ENCODE results near the gene NQO1. TPM values are rescaled to one million over a fixed set of nuclear protein-coding genes. Genes with fewer than 3 reads are reported as not detected.

NQO1 gene
- total and polyA plus RNA-seq, 2 of the 8 experiments (the other 6 are each of a cell fraction or from before 2014, with no cell fraction given), result 32.7 to 45.7 TPM

GRCh38 chr16:69744363-69745231 is 18.2 kb upstream of the NQO1 start:
- FAIRE-seq, result no peak
- Histone ChIP-seq H3K27ac (ENCODE audit: low read depth, low read length) (no peak overlapping the region), H3K4ac (replicated peaks; ENCODE audit: insufficient read length, low read depth, low read length) (no peak overlapping the region), H3K18ac (ENCODE audit: extremely low read depth, low read length) (no peak overlapping the region), H3K79me2 (ENCODE audit: control insufficient read depth in 1 of 2, insufficient read depth in 2 of 2, low read length in 2 of 2) (peaks cover 0 to 4% of the 10 kb centered on the region in 2 experiments; a peak in 1 of 4 replicates), H2BK20ac (ENCODE audit: low read length) (no peak overlapping the region), H4K5ac (ENCODE audit: insufficient read length, low read depth, low read length) (no peak overlapping the region), H2AFZ (ENCODE audit: low read length) (no peak overlapping the region), H2BK12ac (ENCODE audit: low read depth, low read length) (no peak overlapping the region), H3K4me2 (ENCODE audit: insufficient read depth in 1 of 2, low read depth in 2 of 2, low read length in 2 of 2) (no peak overlapping the region), H2BK120ac (replicated peaks; ENCODE audit: low read depth, low read length) (no peak overlapping the region), H3K23me2 (ENCODE audit: low read depth, low read length) (no peaks in the 10 kb centered on the region), H3K14ac (ENCODE audit: insufficient read length) (no peak overlapping the region), H3K4me3 (ENCODE audit: extremely low read depth in 1 of 4, insufficient read depth in 2 of 4, low read depth in 3 of 4, low read length in 4 of 4) (no peak overlapping the region), H3K23ac (ENCODE audit: insufficient read length) (no peak overlapping the region), H3K9me3 (ENCODE audit: insufficient read depth in 2 of 2, low read depth in 1 of 2, low read length in 1 of 2) (no peaks in the 10 kb centered on the region), H4K91ac (replicated peaks; ENCODE audit: insufficient read length, low read length) (no peak overlapping the region), H4K20me1 (replicated peaks in 1 of 2; ENCODE audit: control insufficient read depth in 1 of 2, insufficient read depth in 2 of 2, low read length in 2 of 2) (peaks cover 0 to 27% of the 10 kb centered on the region in 2 experiments), H3K36me3 (ENCODE audit: control insufficient read depth in 2 of 4, insufficient read depth in 4 of 4, low read length in 3 of 4) (peaks cover 60 to 88% (median 79%) of the 10 kb centered on the region in 4 experiments), H3K9ac (replicated peaks in 1 of 4; ENCODE audit: extremely low read depth in 1 of 4, low read depth in 3 of 4, low read length in 3 of 4) (no peak overlapping the region), H2AK5ac (ENCODE audit: low read depth, low read length) (no peak overlapping the region), H3K27me3 (replicated peaks in 1 of 4; ENCODE audit: control insufficient read depth in 3 of 4, extremely low read depth in 1 of 4, insufficient read depth in 3 of 4, low read length in 3 of 4) (no peaks in the 10 kb centered on the region), H4K8ac (ENCODE audit: extremely low read depth, insufficient read depth, low read length) (no peak overlapping the region), H2BK15ac (ENCODE audit: low read length) (no peak overlapping the region), H3K56ac (replicated peaks; ENCODE audit: insufficient read length, low read depth, low read length) (no peak overlapping the region), H3K79me1 (ENCODE audit: low read depth, low read length) (peaks cover 10% of the 10 kb centered on the region), H2BK5ac (ENCODE audit: low read depth, low read length) (no peak overlapping the region), H3K4me1 (replicated peaks in 1 of 4; ENCODE audit: control insufficient read depth in 3 of 4, insufficient read depth in 4 of 4, low read length in 3 of 4) (no peaks in the 10 kb centered on the region)
- WGBS, 2 experiments (ENCODE audit: extremely low coverage in 1 of 2, insufficient coverage in 1 of 2, insufficient read length in 1 of 2, insufficient replicate concordance in 2 of 2, low coverage in 1 of 2, low lambda C conversion rate in 2 of 2, missing lambda C conversion rate in 1 of 2), result 94% methylated on average over 35 of the region's 35 CpGs; no CpG with 5 or more reads in 1 of the 2 experiments
- ChIA-PET POLR2A (ENCODE audit: partially characterized antibody) (interaction anchor here (3.2 kb wide), 1 partner anchor 10 kb away, joined by 11 read pairs; the partner anchor contains the start of gene NOB1), CTCF (ENCODE audit: partially characterized antibody) (interaction anchor here (1.9 to 2.2 kb wide), 2 partner anchors 10 to 35 kb away, joined by 7 to 16 read pairs; partner anchors contain the start of gene NOB1)
- DNase-seq (ENCODE audit: low read depth in 1 of 2, low spot score in 2 of 2), result no peak
- TF ChIP-seq EZH2 (IDR thresholded peaks at IDR 0.05; ENCODE audit: low read depth, low read length, severe bottlenecking), result no peak
- TF ChIP-seq EGR1 (IDR thresholded peaks at IDR 0.05; ENCODE audit: borderline replicate concordance, low read depth, low read length), result no peak
- no peak for TF ChIP-seq JUND (IDR thresholded peaks at IDR 0.05; ENCODE audit: low read length)
- no peak for TF ChIP-seq NRF1 (IDR thresholded peaks at IDR 0.05; ENCODE audit: low read depth, low read length)
- no peak for TF ChIP-seq SP1 (IDR thresholded peaks at IDR 0.05; ENCODE audit: low read depth, low read length)
- no peak for TF ChIP-seq YY1 (IDR thresholded peaks at IDR 0.05; ENCODE audit: low read depth, low read length)
- TF ChIP-seq POLR2AphosphoS5 (IDR thresholded peaks at IDR 0.05; ENCODE audit: low read depth, low read length), result 0 out of 2 replicates have a peak, but pooled peaks have one; percentile 14
- no peak for TF ChIP-seq TCF12 (IDR thresholded peaks at IDR 0.05; ENCODE audit: low read depth, low read length)

All from H1 (cell line).